ENCODE measurements around the gene TBCC.

DNA sequence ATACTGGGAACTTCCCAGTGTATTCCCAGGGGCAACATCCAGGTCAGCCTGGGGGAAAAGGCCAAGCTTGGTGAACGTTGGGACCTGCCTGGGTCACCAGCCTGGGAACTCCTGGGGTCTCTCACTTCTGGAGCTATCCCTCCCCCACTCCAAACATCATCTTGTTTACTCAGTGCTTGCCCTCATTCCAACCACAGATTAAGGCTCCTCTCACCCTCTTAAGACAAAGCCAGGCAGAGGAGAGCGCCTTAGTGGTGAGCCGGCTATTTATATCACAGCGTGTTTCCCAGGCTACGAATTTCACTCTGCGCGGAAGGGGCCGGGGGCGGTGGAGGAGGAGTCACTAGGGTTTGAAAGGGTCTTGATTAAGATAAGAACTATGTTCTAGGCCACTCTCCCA, 35.6 kb downstream of the TBCC start:
- TF ChIP-seq, protein P1, sequence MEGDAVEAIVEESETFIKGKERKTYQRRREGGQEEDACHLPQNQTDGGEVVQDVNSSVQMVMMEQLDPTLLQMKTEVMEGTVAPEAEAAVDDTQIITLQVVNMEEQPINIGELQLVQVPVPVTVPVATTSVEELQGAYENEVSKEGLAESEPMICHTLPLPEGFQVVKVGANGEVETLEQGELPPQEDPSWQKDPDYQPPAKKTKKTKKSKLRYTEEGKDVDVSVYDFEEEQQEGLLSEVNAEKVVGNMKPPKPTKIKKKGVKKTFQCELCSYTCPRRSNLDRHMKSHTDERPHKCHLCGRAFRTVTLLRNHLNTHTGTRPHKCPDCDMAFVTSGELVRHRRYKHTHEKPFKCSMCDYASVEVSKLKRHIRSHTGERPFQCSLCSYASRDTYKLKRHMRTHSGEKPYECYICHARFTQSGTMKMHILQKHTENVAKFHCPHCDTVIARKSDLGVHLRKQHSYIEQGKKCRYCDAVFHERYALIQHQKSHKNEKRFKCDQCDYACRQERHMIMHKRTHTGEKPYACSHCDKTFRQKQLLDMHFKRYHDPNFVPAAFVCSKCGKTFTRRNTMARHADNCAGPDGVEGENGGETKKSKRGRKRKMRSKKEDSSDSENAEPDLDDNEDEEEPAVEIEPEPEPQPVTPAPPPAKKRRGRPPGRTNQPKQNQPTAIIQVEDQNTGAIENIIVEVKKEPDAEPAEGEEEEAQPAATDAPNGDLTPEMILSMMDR (IDR thresholded peaks at IDR 0.05): no peak
- no peak for TF ChIP-seq POLR2A (IDR thresholded peaks at IDR 0.05)
- TF ChIP-seq EP300 (IDR thresholded peaks at IDR 0.05): no peak

All from sigmoid colon (tissue), 4 donors.